Activated T-cell treated with anti-CD3 and anti-CD28 coated beads, Interleukin-2, amount 50 U/mL, for 24 hours (primary cell): ENCODE measurements around the gene ADAMTSL3.

Source experiments
- DNase-seq: peaks from one replicate; pipeline ENCODE4 v3.0.0-alpha.2; 2020
- H3K27ac Mint-ChIP-seq: 2 replicates; pipeline ENCODE4 v1.8.0; 2020; ENCODE audit warnings: mild to moderate bottlenecking, mixed read lengths
- H3K27me3 Mint-ChIP-seq: 2 replicates; pipeline ENCODE4 v1.8.0; 2020; ENCODE audit warnings: mixed read lengths
- H3K36me3 Mint-ChIP-seq: 2 replicates; pipeline ENCODE4 v1.8.0; 2020; ENCODE audit warnings: low read depth, mixed read lengths
- H3K4me1 Mint-ChIP-seq: 2 replicates; pipeline ENCODE4 v1.8.0; 2020; ENCODE audit warnings: low read depth, mixed read lengths
- H3K4me3 Mint-ChIP-seq: 2 replicates; pipeline ENCODE4 v1.8.0; 2020; ENCODE audit warnings: mild to moderate bottlenecking, moderate library complexity, mixed read lengths
- H3K9me3 Mint-ChIP-seq: 2 replicates; pipeline ENCODE4 v1.8.0; 2020; ENCODE audit warnings: mixed read lengths

The ADAMTSL3 gene

GRCh38 chr15:83993591-83993990 is 339.7 kb downstream of the ADAMTSL3 start:
- Mint-ChIP-seq H3K36me3 (no peaks in the 10 kb centered on the region), H3K9me3 (no peaks in the 10 kb centered on the region), H3K27ac (no peak overlapping the region), H3K4me3 (no peak overlapping the region), H3K4me1 (no peaks in the 10 kb centered on the region), H3K27me3 (peaks cover 16% of the 10 kb centered on the region)
- DNase-seq = no peak

GRCh38 chr15:83998486-83998885 is 344.6 kb downstream of the ADAMTSL3 start:
- Mint-ChIP-seq H3K4me3 (no peak overlapping the region), H3K9me3 (no peaks in the 10 kb centered on the region), H3K27me3 (peaks cover 16% of the 10 kb centered on the region), H3K27ac (no peak overlapping the region), H3K36me3 (no peaks in the 10 kb centered on the region), H3K4me1 (no peaks in the 10 kb centered on the region)
- DNase-seq = no peak

- Mint-ChIP-seq H3K4me3 (no peak overlapping the region), H3K36me3 (no peaks in the 10 kb centered on the region), H3K27me3 (peaks cover 10% of the 10 kb centered on the region), H3K9me3 (no peaks in the 10 kb centered on the region), H3K27ac (no peak overlapping the region), H3K4me1 (no peaks in the 10 kb centered on the region)
- DNase-seq = no peak
These were observed 345.6 kb downstream of the ADAMTSL3 start for GRCh38 chr15:83999396-84000135.

- H3K27me3 Mint-ChIP-seq = peaks cover 6% of the 10 kb centered on the region
- no peaks in the 10 kb centered on the region for H3K4me1 Mint-ChIP-seq
- no peak overlapping the region for H3K4me3 Mint-ChIP-seq
- no peak for DNase-seq
- no peak overlapping the region for H3K27ac Mint-ChIP-seq
- H3K36me3 Mint-ChIP-seq = no peaks in the 10 kb centered on the region
- H3K9me3 Mint-ChIP-seq = no peaks in the 10 kb centered on the region
These were observed 347.1 kb downstream of the ADAMTSL3 start for GRCh38 chr15:84001037-84001436.

GRCh38 chr15:84001655-84002054 is 347.7 kb downstream of the ADAMTSL3 start:
- H3K4me3 Mint-ChIP-seq = no peak overlapping the region
- H3K36me3 Mint-ChIP-seq = no peaks in the 10 kb centered on the region
- H3K9me3 Mint-ChIP-seq = no peaks in the 10 kb centered on the region
- H3K27ac Mint-ChIP-seq = no peak overlapping the region
- no peaks in the 10 kb centered on the region for H3K4me1 Mint-ChIP-seq
- DNase-seq = no peak
- H3K27me3 Mint-ChIP-seq = peaks cover 6% of the 10 kb centered on the region

- no peaks in the 10 kb centered on the region for H3K9me3 Mint-ChIP-seq
- no peaks in the 10 kb centered on the region for H3K4me1 Mint-ChIP-seq
- no peaks in the 10 kb centered on the region for H3K27me3 Mint-ChIP-seq
- DNase-seq = no peak
- H3K27ac Mint-ChIP-seq = no peak overlapping the region
- H3K36me3 Mint-ChIP-seq = no peaks in the 10 kb centered on the region
- no peak overlapping the region for H3K4me3 Mint-ChIP-seq
These were observed 350.0 kb downstream of the ADAMTSL3 start for GRCh38 chr15:84003791-84004503.

GRCh38 chr15:84006421-84006820 is 352.5 kb downstream of the ADAMTSL3 start:
- H3K4me1 Mint-ChIP-seq = no peaks in the 10 kb centered on the region
- H3K27ac Mint-ChIP-seq = no peak overlapping the region
- no peak overlapping the region for H3K4me3 Mint-ChIP-seq
- H3K9me3 Mint-ChIP-seq = no peaks in the 10 kb centered on the region
- H3K36me3 Mint-ChIP-seq = no peaks in the 10 kb centered on the region
- no peaks in the 10 kb centered on the region for H3K27me3 Mint-ChIP-seq
- no peak for DNase-seq

- H3K27me3 Mint-ChIP-seq = peaks cover 2% of the 10 kb centered on the region
- peaks cover 2% of the 10 kb centered on the region for H3K9me3 Mint-ChIP-seq
- no peak for DNase-seq
- no peaks in the 10 kb centered on the region for H3K36me3 Mint-ChIP-seq
- no peak overlapping the region for H3K27ac Mint-ChIP-seq
- no peak overlapping the region for H3K4me3 Mint-ChIP-seq
- no peaks in the 10 kb centered on the region for H3K4me1 Mint-ChIP-seq
These were observed 355.7 kb downstream of the ADAMTSL3 start for GRCh38 chr15:84009616-84010015.

GRCh38 chr15:84010246-84010645 is 356.3 kb downstream of the ADAMTSL3 start:
- DNase-seq = no peak
- Mint-ChIP-seq H3K4me3 (no peak overlapping the region), H3K27ac (no peak overlapping the region), H3K9me3 (peaks cover 2% of the 10 kb centered on the region), H3K4me1 (no peaks in the 10 kb centered on the region), H3K36me3 (no peaks in the 10 kb centered on the region), H3K27me3 (peaks cover 2% of the 10 kb centered on the region)

GRCh38 chr15:84016371-84016770 is 362.4 kb downstream of the ADAMTSL3 start:
- Mint-ChIP-seq H3K27me3 (peaks cover 2% of the 10 kb centered on the region), H3K4me3 (no peak overlapping the region), H3K36me3 (no peaks in the 10 kb centered on the region), H3K27ac (no peak overlapping the region), H3K9me3 (peaks cover 2% of the 10 kb centered on the region), H3K4me1 (no peaks in the 10 kb centered on the region)
- DNase-seq = no peak

GRCh38 chr15:84022516-84022915 is 368.6 kb downstream of the ADAMTSL3 start:
- H3K27me3 Mint-ChIP-seq = peaks cover 19% of the 10 kb centered on the region
- H3K4me1 Mint-ChIP-seq = no peaks in the 10 kb centered on the region
- H3K36me3 Mint-ChIP-seq = no peaks in the 10 kb centered on the region

GRCh38 chr15:84023636-84024035 is 369.7 kb downstream of the ADAMTSL3 start:
- H3K27me3 Mint-ChIP-seq = peaks cover 19% of the 10 kb centered on the region
- H3K36me3 Mint-ChIP-seq = no peaks in the 10 kb centered on the region
- no peaks in the 10 kb centered on the region for H3K4me1 Mint-ChIP-seq
- no peak overlapping the region for H3K4me3 Mint-ChIP-seq
- no peak for DNase-seq
- no peak overlapping the region for H3K27ac Mint-ChIP-seq
- H3K9me3 Mint-ChIP-seq = no peaks in the 10 kb centered on the region

More at GRCh38 chr15:84022516-84022915, 368.6 kb downstream of the ADAMTSL3 start:
- H3K4me3 Mint-ChIP-seq = no peak overlapping the region
- DNase-seq = no peak
- no peak overlapping the region for H3K27ac Mint-ChIP-seq
- H3K9me3 Mint-ChIP-seq = no peaks in the 10 kb centered on the region

- Mint-ChIP-seq H3K27me3 (peaks cover 9% of the 10 kb centered on the region), H3K4me1 (no peaks in the 10 kb centered on the region), H3K27ac (no peak overlapping the region), H3K9me3 (peaks cover 5% of the 10 kb centered on the region), H3K36me3 (no peaks in the 10 kb centered on the region), H3K4me3 (no peak overlapping the region)
- no peak for DNase-seq
These were observed 380.1 kb downstream of the ADAMTSL3 start for GRCh38 chr15:84033793-84034553.

GRCh38 chr15:84034578-84035398 is 380.9 kb downstream of the ADAMTSL3 start:
- no peak for DNase-seq
- Mint-ChIP-seq H3K27ac (no peak overlapping the region), H3K4me3 (no peak overlapping the region), H3K4me1 (no peaks in the 10 kb centered on the region), H3K9me3 (no peaks in the 10 kb centered on the region), H3K27me3 (peaks cover 13% of the 10 kb centered on the region), H3K36me3 (no peaks in the 10 kb centered on the region)
